ENCODE data around the gene UGT1A5.
"Not testable (repeated sequence)": the region's sequence is repeated elsewhere in the genome, so short reads cannot be mapped to it uniquely, and the experiment has no call there.

UGT1A5 gene

GRCh38 chr2:233714121-233714520, 1.4 kb downstream of the UGT1A5 start:
- no peaks in the 10 kb centered on the region for H3K9me3 ChIP-seq (ENCODE audit: control insufficient read depth, low read length)
- TF ChIP-seq CTCF (IDR thresholded peaks at IDR 0.05): no peak
- H3K36me3 ChIP-seq (ENCODE audit: control insufficient read depth, insufficient read depth, low read length): no peaks in the 10 kb centered on the region
- no peak overlapping the region for H3K9ac ChIP-seq
- no peak overlapping the region for H2AFZ ChIP-seq
- no peak overlapping the region for H3K4me2 ChIP-seq (ENCODE audit: low read length)
- no peaks in the 10 kb centered on the region for H3K79me2 ChIP-seq
- H3K4me1 ChIP-seq: no peaks in the 10 kb centered on the region
- no peak overlapping the region for H3K27ac ChIP-seq
- no peaks in the 10 kb centered on the region for H3K27me3 ChIP-seq (ENCODE audit: control insufficient read depth, insufficient read depth, low read length)
- H3K4me3 ChIP-seq (ENCODE audit: low read depth, low read length): no peak overlapping the region

DNA sequence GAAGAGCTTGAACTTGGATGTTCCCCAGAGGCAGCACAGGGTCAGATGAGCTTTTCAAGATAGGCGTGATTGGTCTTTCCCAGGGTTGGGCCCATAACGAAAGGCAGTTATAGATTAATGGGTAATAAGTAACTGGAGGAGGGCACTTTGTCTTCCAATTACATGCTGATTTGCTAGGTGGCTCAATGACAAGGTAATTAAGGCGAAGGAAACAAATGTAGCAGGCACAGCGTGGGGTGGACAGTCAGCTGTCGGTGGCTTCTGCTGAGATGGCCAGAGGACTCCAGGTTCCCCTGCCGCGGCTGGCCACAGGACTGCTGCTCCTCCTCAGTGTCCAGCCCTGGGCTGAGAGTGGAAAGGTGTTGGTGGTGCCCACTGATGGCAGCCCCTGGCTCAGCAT, 5.8 kb downstream of the UGT1A5 start, which contains the start of gene UGT1A4:
UGT1A4 (plus strand) TSS at position 185 of the 400 bp plus-strand sequence; CDS start at position 270, 85 bp downstream.
- no peak within 1 kb of the TSS for H3K27ac ChIP-seq
- no peak within 1 kb of the TSS for H2AFZ ChIP-seq
- H3K79me2 ChIP-seq: no peaks in the 10 kb centered on the region
- no peaks in the 10 kb centered on the region for H3K36me3 ChIP-seq (ENCODE audit: control insufficient read depth, insufficient read depth, low read length)
- H3K9ac ChIP-seq: no peak within 1 kb of the TSS
- no peak for TF ChIP-seq CTCF (IDR thresholded peaks at IDR 0.05)
- no peaks in the 10 kb centered on the region for H3K9me3 ChIP-seq (ENCODE audit: control insufficient read depth, low read length)
- H3K4me2 ChIP-seq (ENCODE audit: low read length): no peak within 1 kb of the TSS
- no peaks in the 10 kb centered on the region for H3K27me3 ChIP-seq (ENCODE audit: control insufficient read depth, insufficient read depth, low read length)
- H3K4me3 ChIP-seq (ENCODE audit: low read depth, low read length): no peak within 1 kb of the TSS
- no peaks in the 10 kb centered on the region for H3K4me1 ChIP-seq

GRCh38 chr2:233728723-233729301, 16.1 kb downstream of the UGT1A5 start, which contains the start of gene UGT1A3:
Gene UGT1A3, plus strand, starts transcription at chr2:233729042. Its CDS starts 85 bp downstream, at chr2:233729127.
- Histone ChIP-seq H3K27me3 (ENCODE audit: control insufficient read depth, insufficient read depth, low read length) (no peaks in the 10 kb centered on the region), H3K79me2 (no peaks in the 10 kb centered on the region), H3K36me3 (ENCODE audit: control insufficient read depth, insufficient read depth, low read length) (no peaks in the 10 kb centered on the region), H3K4me1 (no peaks in the 10 kb centered on the region), H3K9me3 (ENCODE audit: control insufficient read depth, low read length) (no peaks in the 10 kb centered on the region), H3K4me3 (ENCODE audit: low read depth, low read length) (no peak within 1 kb of the TSS), H2AFZ (no peak within 1 kb of the TSS), H3K9ac (no peak within 1 kb of the TSS), H3K27ac (no peak within 1 kb of the TSS), H3K4me2 (ENCODE audit: low read length) (no peak within 1 kb of the TSS)
- TF ChIP-seq CTCF (IDR thresholded peaks at IDR 0.05): no peak

- not testable (repeated sequence) for H3K36me3 ChIP-seq (ENCODE audit: control insufficient read depth, insufficient read depth, low read length); H3K9ac ChIP-seq; H3K4me1 ChIP-seq; H2AFZ ChIP-seq; H3K27ac ChIP-seq; H3K4me3 ChIP-seq (ENCODE audit: low read depth, low read length); H3K27me3 ChIP-seq (ENCODE audit: control insufficient read depth, insufficient read depth, low read length); H3K79me2 ChIP-seq; H3K4me2 ChIP-seq (ENCODE audit: low read length); H3K9me3 ChIP-seq (ENCODE audit: control insufficient read depth, low read length)
Observed at GRCh38 chr2:233736868-233737653, 24.4 kb downstream of the UGT1A5 start.

GRCh38 chr2:233740870-233741269, 28.2 kb downstream of the UGT1A5 start:
- Histone ChIP-seq H3K36me3 (ENCODE audit: control insufficient read depth, insufficient read depth, low read length) (no peaks in the 10 kb centered on the region), H3K4me1 (no peaks in the 10 kb centered on the region), H3K9me3 (ENCODE audit: control insufficient read depth, low read length) (no peaks in the 10 kb centered on the region), H3K4me2 (ENCODE audit: low read length) (no peak overlapping the region), H3K27ac (no peak overlapping the region), H3K9ac (no peak overlapping the region), H3K4me3 (ENCODE audit: low read depth, low read length) (no peak overlapping the region), H3K27me3 (ENCODE audit: control insufficient read depth, insufficient read depth, low read length) (no peaks in the 10 kb centered on the region), H2AFZ (no peak overlapping the region), H3K79me2 (no peaks in the 10 kb centered on the region)
- TF ChIP-seq CTCF (IDR thresholded peaks at IDR 0.05): no peak

Measured in parathyroid adenoma (tissue), 2 donors.